Kidney epithelial cell (primary cell): ENCODE measurements around the gene GALNS. TPM values are rescaled to one million over a fixed set of nuclear protein-coding genes. Genes with fewer than 3 reads are reported as not detected.

Source experiments
- DNase-seq: peaks from one replicate; pipeline ENCODE4 v3.0.0-alpha.2; 2010; ENCODE audit warnings: low read depth
- H3K27me3 ChIP-seq: 2 replicates; pipeline ENCODE4 v1.6.0; 2011; ENCODE audit warnings: low read length; ENCODE audit not compliant: control insufficient read depth, insufficient read depth
- H3K36me3 ChIP-seq: 2 replicates; pipeline ENCODE4 v1.5.1; 2011; ENCODE audit warnings: low read length; ENCODE audit not compliant: control insufficient read depth, insufficient read depth
- H3K4me3 ChIP-seq: 2 replicates; pipeline ENCODE4 v1.5.1; 2011; ENCODE audit warnings: low read depth, mild to moderate bottlenecking, control low read depth, low read length
- total RNA-seq: library from RNA; depleted of rRNA; stranded (reverse); fragments of >200 nt; gene quantifications from 2 replicates; pipeline ENCODE4 v1.2.3, GENCODE V29; 2015
- TF ChIP-seq, protein P1 (sequence below): IDR thresholded peaks from 2 replicates; pipeline ENCODE4 v1.5.1; 2011; ENCODE audit warnings: mild to moderate bottlenecking, moderate library complexity, low read length, control low read depth, inconsistent platforms; ENCODE audit not compliant: insufficient read depth, poor library complexity, severe bottlenecking

Gene GALNS
- total RNA-seq, 1 donor from 2014 or later: 23.6 TPM

DNA sequence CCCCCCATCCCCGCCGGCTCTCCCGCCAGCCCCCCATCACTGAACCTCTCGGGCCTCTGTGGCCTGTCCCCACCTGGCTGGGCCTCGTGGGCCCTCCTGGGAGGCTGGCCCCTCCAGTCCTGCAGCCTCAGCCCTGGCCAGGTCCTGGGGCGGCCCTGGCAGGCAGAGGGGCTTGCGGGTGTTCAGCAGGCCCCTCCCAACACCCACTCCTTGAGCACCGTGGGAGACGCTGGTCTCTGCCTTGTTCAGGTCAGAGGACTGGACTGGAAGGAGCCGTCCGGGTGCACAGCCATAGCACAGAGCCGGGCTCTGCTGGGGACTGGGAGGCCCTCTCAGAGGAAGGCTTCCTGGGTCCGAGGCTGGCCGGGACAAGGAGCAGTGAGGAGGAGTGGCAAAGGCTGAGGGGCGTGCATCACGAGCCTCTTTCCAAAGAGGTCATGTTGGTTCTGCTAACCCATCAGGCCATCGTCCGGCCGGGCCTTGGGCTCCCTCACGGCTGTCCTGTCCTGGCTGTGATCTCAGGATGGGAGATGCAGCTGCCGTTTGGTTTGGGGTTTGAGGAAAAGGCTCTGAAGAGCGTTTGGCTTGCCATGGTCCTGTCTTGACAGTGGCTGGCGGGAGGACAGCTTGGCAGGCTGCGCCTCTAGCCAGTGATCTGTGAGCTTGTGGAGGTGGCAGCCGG, 16.0 kb upstream of the GALNS start:
- TF ChIP-seq, protein P1, sequence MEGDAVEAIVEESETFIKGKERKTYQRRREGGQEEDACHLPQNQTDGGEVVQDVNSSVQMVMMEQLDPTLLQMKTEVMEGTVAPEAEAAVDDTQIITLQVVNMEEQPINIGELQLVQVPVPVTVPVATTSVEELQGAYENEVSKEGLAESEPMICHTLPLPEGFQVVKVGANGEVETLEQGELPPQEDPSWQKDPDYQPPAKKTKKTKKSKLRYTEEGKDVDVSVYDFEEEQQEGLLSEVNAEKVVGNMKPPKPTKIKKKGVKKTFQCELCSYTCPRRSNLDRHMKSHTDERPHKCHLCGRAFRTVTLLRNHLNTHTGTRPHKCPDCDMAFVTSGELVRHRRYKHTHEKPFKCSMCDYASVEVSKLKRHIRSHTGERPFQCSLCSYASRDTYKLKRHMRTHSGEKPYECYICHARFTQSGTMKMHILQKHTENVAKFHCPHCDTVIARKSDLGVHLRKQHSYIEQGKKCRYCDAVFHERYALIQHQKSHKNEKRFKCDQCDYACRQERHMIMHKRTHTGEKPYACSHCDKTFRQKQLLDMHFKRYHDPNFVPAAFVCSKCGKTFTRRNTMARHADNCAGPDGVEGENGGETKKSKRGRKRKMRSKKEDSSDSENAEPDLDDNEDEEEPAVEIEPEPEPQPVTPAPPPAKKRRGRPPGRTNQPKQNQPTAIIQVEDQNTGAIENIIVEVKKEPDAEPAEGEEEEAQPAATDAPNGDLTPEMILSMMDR: no peak
- H3K4me3 ChIP-seq: no peak overlapping the region
- H3K36me3 ChIP-seq: no peaks in the 10 kb centered on the region
- peaks cover 39% of the 10 kb centered on the region for H3K27me3 ChIP-seq
- no peak for DNase-seq

DNA sequence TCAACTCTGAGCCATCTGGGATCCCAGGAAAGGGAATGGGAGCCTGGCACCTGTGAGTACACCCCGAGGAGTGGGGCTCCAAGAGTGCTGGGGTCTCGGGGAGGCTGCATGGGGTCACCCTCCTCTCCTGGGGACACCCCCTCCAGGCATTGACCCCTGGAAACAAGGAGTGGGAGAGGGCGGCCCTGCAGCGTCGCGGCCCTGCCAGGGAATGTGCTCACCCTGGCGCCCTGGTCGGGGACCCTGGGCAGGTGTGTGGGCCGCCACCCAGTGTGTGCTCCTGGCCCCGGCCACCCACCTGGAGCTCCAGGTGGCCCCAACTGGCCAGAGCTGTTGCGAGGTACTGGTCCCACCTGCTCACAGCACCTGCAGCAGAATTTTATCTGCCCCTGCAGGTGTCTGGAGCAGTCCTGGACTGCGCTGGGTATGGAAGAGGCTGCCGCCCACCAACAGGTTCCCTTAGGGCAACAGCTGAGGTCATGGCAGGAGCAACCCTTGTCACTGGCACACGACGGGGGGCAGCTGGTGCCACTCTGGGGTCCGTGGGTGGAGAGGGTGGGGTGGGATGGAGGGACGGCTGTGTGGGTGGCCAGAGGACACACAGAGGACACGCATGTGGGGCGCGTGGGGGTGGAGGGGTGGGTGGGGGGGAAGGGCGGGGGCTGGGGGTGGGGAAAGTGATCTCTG, 15.1 kb upstream of the GALNS start:
- DNase-seq: no peak
- Histone ChIP-seq H3K27me3 (peaks cover 46% of the 10 kb centered on the region), H3K36me3 (no peaks in the 10 kb centered on the region), H3K4me3 (no peak overlapping the region)
- TF ChIP-seq, protein P1: no peak

DNA sequence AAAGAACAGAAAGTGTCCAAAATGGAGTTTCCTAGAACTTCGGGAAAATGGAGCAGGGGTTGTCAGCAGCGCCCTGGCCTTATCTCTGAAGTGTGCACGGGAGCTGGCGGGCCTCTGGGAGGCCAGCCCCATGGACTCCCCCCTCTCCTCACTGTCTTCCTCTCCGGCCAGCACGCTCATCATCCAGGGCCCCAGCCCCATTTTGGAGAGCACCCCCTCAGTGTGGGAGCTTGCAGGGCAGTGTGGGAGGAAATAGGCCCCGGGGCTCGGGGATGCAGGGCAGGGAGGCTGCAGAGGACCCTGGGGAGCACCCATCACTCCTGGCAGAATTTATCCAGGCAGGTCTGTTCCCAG, 14.6 kb upstream of the GALNS start:
- Histone ChIP-seq H3K36me3 (no peaks in the 10 kb centered on the region), H3K27me3 (peaks cover 49% of the 10 kb centered on the region), H3K4me3 (no peak overlapping the region)
- DNase-seq: no peak
- TF ChIP-seq, protein P1: no peak

DNA sequence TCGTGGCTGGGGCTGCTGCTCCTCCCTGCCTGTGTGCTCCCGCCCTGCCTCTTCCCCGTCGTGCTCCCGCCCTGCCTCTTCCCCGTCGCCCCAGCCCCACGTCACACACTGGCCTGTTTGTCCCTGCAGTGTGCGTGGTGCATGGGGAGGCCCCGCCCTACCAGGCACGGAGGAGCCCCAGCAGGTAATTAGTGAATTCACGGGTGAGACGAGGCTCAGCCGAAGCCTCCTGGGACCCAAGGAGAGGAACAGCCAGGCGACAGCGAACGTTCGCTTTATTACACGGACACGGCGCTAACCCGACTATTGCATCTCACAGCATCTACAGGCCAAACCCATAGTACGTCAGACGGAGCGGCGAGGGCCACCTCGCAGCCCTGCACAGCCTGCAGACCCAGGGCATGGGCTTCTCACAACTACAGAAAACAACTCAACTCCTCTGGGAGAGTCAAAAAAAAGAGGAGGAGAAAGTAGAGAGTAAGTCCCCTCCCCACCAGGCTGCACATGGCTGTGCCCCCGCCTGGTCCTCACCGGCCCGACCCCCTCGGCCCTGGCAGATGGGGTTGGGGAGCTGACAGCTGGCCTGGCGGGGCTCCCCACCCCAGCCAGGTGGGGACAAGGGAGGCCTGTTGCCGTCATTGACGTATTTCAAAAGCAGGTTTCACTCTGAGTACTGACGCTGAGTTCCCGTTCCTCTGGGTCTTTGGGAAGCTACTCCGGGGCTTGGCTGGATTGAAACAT, 14.0 kb upstream of the GALNS start:
- no peak for DNase-seq
- H3K36me3 ChIP-seq: no peaks in the 10 kb centered on the region
- no peak overlapping the region for H3K4me3 ChIP-seq
- TF ChIP-seq, protein P1: no peak
- H3K27me3 ChIP-seq: peaks cover 54% of the 10 kb centered on the region

DNA sequence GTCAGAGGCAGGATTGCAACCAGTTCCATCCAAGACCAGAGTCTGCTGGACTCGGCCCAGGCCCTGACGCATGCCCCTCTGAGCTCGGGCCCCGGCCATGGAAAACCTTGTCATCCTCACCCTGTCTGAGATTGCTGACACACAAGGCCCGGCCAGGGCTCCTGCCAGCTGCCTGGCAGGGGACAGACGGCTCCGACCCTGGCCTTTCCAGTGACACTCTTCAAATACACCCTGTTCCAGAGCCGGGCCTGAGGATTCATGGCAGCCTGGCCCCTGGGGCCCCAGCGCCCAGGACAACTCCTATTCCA, 12.9 kb upstream of the GALNS start:
- Histone ChIP-seq H3K27me3 (peaks cover 59% of the 10 kb centered on the region), H3K4me3 (no peak overlapping the region)
- TF ChIP-seq, protein P1: no peak

More for the DNA sequence above, 12.9 kb upstream of the GALNS start:
- no peaks in the 10 kb centered on the region for H3K36me3 ChIP-seq
- DNase-seq: no peak
